ENCODE measurements around the gene ANXA5. TPM values are rescaled to one million over a fixed set of nuclear protein-coding genes. Genes with fewer than 3 reads are reported as not detected.

The ANXA5 gene
- total RNA-seq, 2 donors from 2014 or later, result 251 to 263 TPM

DNA sequence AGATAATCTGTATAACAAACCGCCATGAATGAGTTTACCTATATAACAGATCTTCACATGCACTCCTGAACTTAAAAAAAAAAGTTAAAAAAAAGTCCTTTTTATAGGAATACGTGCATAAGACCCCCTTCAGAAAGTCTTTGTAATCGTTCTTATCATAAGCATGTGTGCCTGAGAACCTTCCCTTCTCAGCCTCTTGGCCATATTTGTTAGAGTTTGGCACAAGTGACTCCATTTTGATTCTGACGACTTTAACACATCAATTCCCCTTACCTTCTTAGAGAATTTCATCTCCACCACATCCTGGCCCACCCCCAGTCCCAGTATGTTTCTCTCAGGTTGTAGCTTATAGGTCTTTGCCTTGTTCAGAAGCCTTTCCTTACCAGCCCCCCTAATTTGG is 16.0 kb upstream of the ANXA5 start:
- TF ChIP-seq POLR2AphosphoS5 (IDR thresholded peaks at IDR 0.05) (no peak), POLR2A (IDR thresholded peaks at IDR 0.05) (no peak)
- TF ChIP-seq, protein P1, sequence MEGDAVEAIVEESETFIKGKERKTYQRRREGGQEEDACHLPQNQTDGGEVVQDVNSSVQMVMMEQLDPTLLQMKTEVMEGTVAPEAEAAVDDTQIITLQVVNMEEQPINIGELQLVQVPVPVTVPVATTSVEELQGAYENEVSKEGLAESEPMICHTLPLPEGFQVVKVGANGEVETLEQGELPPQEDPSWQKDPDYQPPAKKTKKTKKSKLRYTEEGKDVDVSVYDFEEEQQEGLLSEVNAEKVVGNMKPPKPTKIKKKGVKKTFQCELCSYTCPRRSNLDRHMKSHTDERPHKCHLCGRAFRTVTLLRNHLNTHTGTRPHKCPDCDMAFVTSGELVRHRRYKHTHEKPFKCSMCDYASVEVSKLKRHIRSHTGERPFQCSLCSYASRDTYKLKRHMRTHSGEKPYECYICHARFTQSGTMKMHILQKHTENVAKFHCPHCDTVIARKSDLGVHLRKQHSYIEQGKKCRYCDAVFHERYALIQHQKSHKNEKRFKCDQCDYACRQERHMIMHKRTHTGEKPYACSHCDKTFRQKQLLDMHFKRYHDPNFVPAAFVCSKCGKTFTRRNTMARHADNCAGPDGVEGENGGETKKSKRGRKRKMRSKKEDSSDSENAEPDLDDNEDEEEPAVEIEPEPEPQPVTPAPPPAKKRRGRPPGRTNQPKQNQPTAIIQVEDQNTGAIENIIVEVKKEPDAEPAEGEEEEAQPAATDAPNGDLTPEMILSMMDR (IDR thresholded peaks at IDR 0.05), result no peak
- H3K36me3 ChIP-seq, result no peaks in the 10 kb centered on the region
- WGBS, result 92% methylated on average over 4 of the region's 4 CpGs
- no peaks in the 10 kb centered on the region for H3K27me3 ChIP-seq (replicated peaks; ENCODE audit: insufficient read depth)
- DNase-seq (ENCODE audit: low spot score), result no peak
- no peaks in the 10 kb centered on the region for H3K4me1 ChIP-seq (replicated peaks)
- no peak overlapping the region for H3K4me3 ChIP-seq
- H3K27ac ChIP-seq, result no peak overlapping the region
- intact Hi-C loops (cut with DNase I), result no loop called here
- H3K9me3 ChIP-seq, result no peaks in the 10 kb centered on the region

DNA sequence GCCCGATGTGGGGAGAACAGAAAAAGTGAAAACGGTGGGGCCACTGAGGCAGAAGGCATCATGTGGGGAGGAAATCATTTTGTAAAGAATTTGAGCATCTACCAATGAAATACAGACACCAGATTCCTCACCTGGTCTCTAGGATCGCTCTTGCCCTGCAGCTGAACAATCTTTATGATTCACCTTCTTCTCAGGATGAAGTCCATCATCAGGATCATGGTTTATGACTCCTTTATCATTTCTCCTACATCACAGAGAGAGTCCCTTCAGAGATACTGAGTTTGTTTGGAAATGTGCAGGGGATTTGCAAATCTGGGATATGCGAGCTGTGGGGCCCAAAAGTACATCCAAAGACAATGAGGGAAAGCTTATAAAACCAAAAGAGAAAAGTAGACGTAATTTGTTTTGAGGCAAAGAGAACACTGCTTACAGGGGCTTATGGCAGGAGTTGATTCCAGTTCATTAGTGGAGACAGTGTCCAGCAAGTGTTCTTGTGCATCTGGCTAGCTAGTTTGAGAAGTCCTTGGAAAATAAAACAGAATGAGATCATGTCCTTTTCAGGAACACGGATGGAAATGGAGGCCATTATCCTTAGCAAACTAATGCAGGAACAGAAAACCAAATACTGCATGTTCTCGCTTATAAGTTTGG is 15.3 kb upstream of the ANXA5 start:
- intact Hi-C loops (cut with DNase I), result no loop called here
- 58% methylated on average over 7 of the region's 7 CpGs for whole genome bisulfite sequencing
- no peak for DNase-seq (ENCODE audit: low spot score)
- peak overlapping the region in 1 of 2 donors; percentile 10 for H3K4me3 ChIP-seq
- H3K27me3 ChIP-seq (replicated peaks; ENCODE audit: insufficient read depth), result no peaks in the 10 kb centered on the region
- H3K27ac ChIP-seq, result peak overlapping the region; percentile 33 to 41
- H3K9me3 ChIP-seq, result no peaks in the 10 kb centered on the region
- no peak for TF ChIP-seq POLR2AphosphoS5 (IDR thresholded peaks at IDR 0.05)
- TF ChIP-seq POLR2A (IDR thresholded peaks at IDR 0.05), result no peak
- TF ChIP-seq, protein P1 (IDR thresholded peaks at IDR 0.05), result no peak
- H3K4me1 ChIP-seq (replicated peaks), result no peaks in the 10 kb centered on the region
- no peaks in the 10 kb centered on the region for H3K36me3 ChIP-seq

DNA sequence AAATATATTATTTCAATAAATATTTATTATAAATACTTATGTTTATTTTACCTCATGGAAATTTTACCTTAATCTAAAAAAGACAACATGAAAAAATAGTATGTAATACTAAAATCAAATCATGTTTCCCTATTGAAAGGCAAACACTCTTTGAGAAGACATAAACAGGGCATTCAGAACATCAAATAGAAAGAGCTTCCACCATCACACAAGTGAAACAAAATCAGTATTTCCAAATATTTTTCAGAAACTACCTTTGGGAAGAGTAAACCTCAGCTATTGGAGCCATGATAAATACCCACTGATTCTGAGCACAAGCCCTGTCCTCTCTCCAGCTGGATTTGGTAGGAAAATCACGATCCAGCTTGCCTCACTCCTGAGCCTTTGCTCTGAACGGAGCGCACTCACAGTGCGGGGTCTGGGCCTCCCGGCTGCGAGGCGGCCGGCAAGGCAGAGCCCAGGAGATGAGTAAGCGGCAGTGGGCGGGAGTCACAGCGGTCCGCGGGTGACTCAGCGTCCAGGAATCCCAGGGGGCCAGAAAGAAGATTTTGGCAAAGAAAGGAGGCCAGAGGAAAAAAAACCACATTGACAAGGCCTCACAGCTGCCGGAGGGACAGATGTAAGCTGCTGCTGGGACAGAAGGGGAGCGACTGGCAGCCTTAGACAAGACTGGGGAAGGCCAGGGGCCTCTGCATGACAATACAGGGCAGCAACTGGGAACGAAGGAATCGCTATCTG is 14.7 kb upstream of the ANXA5 start:
- Histone ChIP-seq H3K9me3 (no peaks in the 10 kb centered on the region), H3K4me3 (peak overlapping the region in 1 of 2 donors; percentile 10), H3K4me1 (replicated peaks) (no peaks in the 10 kb centered on the region), H3K36me3 (no peaks in the 10 kb centered on the region), H3K27me3 (replicated peaks; ENCODE audit: insufficient read depth) (no peaks in the 10 kb centered on the region), H3K27ac (peak overlapping the region; percentile 33 to 41)
- peak; percentile 28 for DNase-seq (ENCODE audit: low spot score)
- WGBS, result 5% methylated on average over 18 of the region's 18 CpGs
- peak; percentile 22 for TF ChIP-seq POLR2AphosphoS5 (IDR thresholded peaks at IDR 0.05)
- TF ChIP-seq POLR2A (IDR thresholded peaks at IDR 0.05), result no peak
- intact Hi-C loops (cut with DNase I), result no loop called here

DNA sequence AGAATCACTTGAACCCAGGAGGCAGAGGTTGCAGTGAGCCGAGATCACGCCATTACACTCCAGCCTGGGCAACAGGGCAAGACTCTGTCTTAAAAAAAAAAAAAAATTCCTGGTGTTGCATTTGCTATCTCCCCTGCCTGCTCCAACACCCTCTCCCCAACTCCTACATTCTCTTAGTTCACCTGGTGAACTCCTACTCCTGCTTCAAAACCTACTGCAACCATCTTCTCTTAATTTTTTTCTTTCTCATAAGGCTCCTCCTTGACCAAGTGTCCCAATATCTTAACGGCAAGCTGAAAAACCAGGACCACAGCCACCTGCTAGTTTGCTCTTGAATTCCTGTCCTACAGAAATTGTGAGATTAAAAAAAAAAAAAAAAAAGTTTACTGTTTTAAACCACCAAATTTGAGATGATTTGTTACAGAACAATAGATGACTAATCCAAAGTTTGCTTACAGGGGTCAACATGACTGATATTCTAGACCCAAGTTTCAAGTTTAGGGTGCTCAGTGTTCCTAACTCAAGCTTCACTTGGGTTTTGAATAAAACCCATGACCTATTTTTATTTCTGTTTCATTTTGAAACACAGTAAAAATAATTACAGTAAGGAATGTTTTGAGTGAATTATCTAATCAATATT is 13.1 kb upstream of the ANXA5 start:
- DNase-seq (ENCODE audit: low spot score), result no peak
- H3K4me1 ChIP-seq (replicated peaks), result no peaks in the 10 kb centered on the region
- WGBS, result 94% methylated on average over 3 of the region's 3 CpGs
- no peaks in the 10 kb centered on the region for H3K36me3 ChIP-seq
- TF ChIP-seq POLR2AphosphoS5 (IDR thresholded peaks at IDR 0.05) (no peak), POLR2A (IDR thresholded peaks at IDR 0.05) (no peak)
- TF ChIP-seq, protein P1 (IDR thresholded peaks at IDR 0.05), result no peak
- H3K27ac ChIP-seq, result no peak overlapping the region
- H3K4me3 ChIP-seq, result no peak overlapping the region
- no peaks in the 10 kb centered on the region for H3K27me3 ChIP-seq (replicated peaks; ENCODE audit: insufficient read depth)
- intact Hi-C loops (cut with DNase I), result no loop called here
- H3K9me3 ChIP-seq, result no peaks in the 10 kb centered on the region

DNA sequence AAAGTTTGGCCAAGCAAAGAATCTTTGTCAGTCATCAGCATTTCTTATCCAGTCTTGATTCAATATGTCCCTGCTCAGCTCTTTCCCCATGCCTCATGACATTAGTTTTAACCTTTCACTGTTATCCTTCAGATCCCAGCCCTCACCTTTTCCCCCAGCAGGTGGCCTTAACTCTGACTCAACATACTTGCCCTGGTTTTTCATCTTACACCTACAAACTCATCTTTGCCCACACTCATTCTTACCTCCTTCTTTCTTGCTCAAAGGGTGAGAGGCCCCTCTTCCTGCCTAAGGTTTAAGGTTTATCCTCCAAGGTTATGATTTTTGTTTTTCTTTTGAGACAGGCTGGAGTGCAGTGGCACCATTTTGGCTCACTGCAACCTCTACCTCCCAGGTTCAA is 10.6 kb upstream of the ANXA5 start:
- Histone ChIP-seq H3K9me3 (no peaks in the 10 kb centered on the region), H3K4me1 (replicated peaks) (no peaks in the 10 kb centered on the region), H3K27me3 (replicated peaks; ENCODE audit: insufficient read depth) (no peaks in the 10 kb centered on the region), H3K27ac (no peak overlapping the region), H3K36me3 (no peaks in the 10 kb centered on the region), H3K4me3 (no peak overlapping the region)
- DNase-seq (ENCODE audit: low spot score), result no peak
- no peak for TF ChIP-seq POLR2AphosphoS5 (IDR thresholded peaks at IDR 0.05)
- TF ChIP-seq, protein P1 (IDR thresholded peaks at IDR 0.05), result no peak
- no peak for TF ChIP-seq POLR2A (IDR thresholded peaks at IDR 0.05)
- intact Hi-C loops (cut with DNase I), result no loop called here
